Measurements from ENCODE around the gene SEC24D.
A peak's percentile ranks its signal among the peaks of the same experiment; 100 is the strongest.

SEC24D gene

DNA sequence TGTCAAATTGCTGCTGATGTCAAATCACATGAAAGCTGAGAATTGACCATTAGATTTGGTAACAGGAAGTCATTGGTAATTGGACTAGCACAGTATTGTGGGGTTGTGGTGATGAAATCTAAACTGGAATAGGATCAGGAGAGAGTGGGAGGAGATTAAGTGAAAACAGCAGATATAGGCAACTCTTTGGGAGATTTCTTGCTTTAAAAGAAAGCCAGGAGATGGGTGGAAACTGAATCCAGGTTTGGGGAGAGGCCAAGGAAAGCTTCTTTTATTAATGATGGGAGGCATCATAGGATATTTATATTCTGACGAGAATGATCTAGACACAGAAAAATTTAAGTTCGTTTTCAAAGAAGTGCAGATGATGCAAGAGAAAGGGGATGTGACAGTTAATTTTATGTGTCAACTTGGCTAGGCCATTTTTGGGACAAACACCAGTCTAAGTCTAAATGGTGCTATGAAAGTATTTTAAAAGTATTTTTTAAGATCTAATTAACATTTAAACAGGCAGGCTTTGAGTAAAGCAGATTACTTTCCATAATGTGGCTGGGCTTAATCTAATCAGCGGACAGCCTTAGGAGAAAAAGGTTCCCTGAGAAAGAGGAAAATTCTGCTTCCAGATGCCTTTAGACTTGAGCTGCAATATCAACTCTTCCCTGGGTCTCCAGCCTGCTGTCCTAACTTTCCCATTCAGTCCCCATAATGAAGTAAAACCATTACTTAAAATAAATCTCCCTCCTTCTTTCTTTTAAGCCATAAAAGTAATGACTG, 24.7 kb downstream of the SEC24D start:
- TF ChIP-seq GATA3 (IDR thresholded peaks at IDR 0.05; ENCODE audit: low read depth, low read length) (0 out of 2 replicates have a peak, but pooled peaks have one; percentile 11), GATA2 (IDR thresholded peaks at IDR 0.05; ENCODE audit: low read depth, low read length) (no peak)

DNA sequence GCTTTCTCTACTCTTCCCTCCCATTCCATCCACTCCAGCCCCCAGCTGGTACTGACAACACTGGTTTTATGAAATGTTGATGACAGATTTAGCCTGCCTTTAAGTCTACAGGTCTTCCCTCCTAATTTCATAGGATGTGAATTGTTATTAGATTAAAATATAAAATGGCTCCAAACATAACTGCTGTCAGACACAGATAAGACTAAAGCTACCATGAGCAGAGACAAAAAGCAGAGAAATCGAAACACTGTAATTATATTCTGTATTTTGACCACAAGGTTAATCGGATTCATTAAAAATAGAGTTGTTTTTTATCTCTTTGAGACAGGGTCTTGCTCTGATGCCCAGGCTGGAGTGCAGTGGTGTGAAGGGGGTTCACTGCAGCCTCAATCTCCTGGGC, 28.3 kb downstream of the SEC24D start:
- TF ChIP-seq GATA3 (IDR thresholded peaks at IDR 0.05; ENCODE audit: low read depth, low read length) = peak; percentile 59; the same call in 1 of the 2 replicates
- TF ChIP-seq GATA2 (IDR thresholded peaks at IDR 0.05; ENCODE audit: low read depth, low read length) = peak; percentile 49; the same call in 1 of the 2 replicates

DNA sequence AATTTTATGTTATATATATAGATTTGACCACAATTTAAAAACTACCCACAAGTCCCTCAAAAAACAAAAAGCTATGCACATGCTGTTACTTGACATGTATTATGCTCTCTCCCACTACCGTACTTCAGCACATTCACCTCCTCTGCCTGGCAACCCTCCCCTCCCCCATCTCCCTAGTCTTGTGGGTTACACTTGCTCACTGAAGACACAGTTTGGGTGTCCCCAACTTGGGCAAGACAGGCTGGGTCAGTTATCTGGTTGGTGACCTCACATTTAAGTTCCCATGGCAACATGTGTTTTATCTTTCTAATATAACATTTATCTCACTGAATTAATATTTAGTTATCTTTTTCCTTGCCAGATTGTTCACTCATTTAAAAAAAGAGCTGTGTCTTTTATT, 32.7 kb downstream of the SEC24D start:
- TF ChIP-seq GATA3 (IDR thresholded peaks at IDR 0.05; ENCODE audit: low read depth, low read length) = no peak

DNA sequence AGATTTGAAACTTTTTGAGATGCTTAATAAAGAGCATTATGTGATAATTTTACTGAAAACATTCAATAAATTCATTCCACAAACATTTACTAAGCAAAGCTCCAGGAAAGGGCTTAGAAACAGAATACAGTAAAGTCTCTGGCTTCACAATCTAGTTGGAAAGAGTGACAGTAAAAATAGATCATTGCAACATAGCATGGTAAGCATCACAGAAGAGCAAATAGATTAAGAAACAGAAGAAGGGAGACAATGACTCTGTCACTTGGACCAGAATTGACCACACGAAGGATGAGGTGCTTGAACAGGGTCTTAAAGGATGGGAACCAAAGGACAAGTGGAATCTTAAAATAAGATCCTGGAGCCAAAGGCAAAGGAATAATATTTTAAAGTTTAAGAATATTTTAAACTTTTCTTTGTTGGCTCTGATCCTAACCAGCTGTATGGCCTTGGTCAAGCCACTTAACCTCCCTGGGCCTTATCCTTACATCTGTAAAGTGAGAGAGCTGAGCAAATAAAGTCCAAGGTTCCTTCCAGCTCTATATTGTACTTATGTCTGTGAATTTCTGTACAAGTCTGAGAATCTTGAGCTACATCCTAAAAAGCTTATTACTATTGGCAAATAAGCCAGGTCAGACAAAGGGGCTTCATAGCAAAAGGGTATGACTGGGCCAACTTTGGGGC, 33.9 kb downstream of the SEC24D start:
- TF ChIP-seq GATA3 (IDR thresholded peaks at IDR 0.05; ENCODE audit: low read depth, low read length) = no peak
- no peak for TF ChIP-seq GATA2 (IDR thresholded peaks at IDR 0.05; ENCODE audit: low read depth, low read length)

DNA sequence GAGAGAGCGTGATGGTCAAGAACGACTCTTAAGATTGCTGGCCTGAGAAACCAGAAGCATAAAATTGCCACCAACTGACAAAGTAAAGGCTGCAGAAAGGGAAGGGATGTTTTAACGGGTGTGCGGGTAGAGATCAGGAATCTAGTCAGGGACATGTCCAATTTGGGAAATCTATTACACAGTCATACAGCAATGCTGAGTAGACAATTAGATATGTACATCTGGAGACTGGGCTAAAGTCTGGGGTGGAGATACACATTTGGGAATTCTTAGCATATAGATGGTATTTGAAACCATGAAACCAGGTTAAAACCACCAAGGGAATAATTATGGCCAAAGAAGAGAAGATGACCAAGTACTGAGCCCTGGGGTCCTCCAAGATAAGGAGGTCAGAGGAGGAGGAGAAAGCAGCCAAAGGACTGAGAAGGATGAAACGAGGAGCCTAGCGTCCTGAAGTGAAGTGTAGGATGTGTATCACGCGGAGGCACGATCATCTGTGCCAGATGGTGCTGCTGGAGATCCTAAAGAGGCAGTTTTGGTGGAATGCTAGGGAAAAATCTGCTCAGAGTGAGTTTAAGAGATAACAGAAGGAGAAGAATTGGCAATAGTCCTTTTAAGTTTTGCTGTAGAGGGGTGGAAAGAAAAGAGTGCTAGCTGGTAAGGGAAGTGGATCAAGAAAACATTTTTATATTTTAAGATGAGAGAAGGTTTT, 36.5 kb downstream of the SEC24D start:
- TF ChIP-seq GATA2 (IDR thresholded peaks at IDR 0.05; ENCODE audit: low read depth, low read length) = no peak
- no peak for TF ChIP-seq GATA3 (IDR thresholded peaks at IDR 0.05; ENCODE audit: low read depth, low read length)

DNA sequence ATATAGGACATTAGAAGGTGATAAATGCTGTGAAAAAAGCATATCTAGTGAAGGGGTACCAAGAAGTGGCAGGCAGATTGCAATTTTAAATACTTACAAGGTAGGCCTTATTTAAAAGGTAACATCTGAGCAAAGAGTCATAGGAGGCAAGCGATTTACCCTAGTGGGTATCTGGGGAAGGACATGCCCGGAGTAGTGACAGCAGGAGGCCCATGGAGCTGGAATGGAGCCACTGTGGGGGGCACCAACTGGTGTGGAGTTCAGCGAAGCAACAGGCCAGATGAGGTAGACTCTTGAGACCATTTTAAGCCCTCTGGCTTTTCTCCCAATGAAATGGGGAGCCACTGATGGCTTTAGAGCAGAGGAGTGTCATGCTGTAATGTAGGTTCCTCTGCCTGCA, 37.3 kb downstream of the SEC24D start:
- TF ChIP-seq GATA2 (IDR thresholded peaks at IDR 0.05; ENCODE audit: low read depth, low read length) (no peak), GATA3 (IDR thresholded peaks at IDR 0.05; ENCODE audit: low read depth, low read length) (no peak)

DNA sequence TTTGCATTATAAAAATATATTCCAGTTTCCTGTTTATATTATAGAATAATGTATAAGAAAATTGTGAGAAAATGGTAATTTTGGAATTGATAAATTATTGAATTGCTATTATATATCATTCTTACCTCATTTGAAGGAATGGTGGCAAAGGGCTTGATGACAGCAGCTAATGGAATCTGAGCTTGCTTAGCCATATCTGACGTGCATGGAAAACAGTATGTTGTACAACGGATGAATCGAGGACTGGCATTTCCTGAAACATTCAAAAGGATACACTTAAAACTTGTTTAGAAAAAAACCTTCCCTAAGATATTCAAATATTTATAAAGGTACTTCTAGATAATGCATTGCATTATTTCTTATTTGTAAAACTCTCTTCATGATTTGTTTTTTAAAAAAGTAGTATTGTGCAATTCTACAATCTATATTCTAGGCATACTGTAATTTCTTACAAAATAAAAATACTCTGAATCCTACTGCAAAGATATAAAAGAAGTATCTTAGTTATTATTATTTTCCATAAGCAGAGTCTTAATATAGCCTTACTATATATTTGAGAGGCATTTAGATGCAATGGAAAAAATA, 38.3 kb downstream of the SEC24D start:
- no peak for TF ChIP-seq GATA2 (IDR thresholded peaks at IDR 0.05; ENCODE audit: low read depth, low read length)
- no peak for TF ChIP-seq GATA3 (IDR thresholded peaks at IDR 0.05; ENCODE audit: low read depth, low read length)

DNA sequence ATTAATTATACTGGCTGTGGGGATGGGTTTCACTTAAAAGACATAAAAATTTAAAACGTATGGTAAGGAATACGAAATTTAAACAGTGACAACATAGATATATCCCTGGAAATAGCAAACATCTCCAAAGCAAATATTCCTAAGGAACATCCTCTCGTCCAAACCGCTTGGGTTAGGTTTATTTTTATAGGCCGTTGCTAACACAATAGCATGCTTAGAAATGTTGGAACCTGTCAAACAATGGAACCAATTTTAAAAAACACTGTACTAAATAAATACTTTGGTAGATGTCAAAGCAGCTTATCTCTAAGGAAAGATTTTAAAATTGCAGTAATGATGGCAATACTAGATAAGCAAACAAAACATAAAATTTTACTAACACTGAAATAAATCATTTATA, 45.4 kb downstream of the SEC24D start:
- TF ChIP-seq GATA3 (IDR thresholded peaks at IDR 0.05; ENCODE audit: low read depth, low read length) (no peak), GATA2 (IDR thresholded peaks at IDR 0.05; ENCODE audit: low read depth, low read length) (no peak)

DNA sequence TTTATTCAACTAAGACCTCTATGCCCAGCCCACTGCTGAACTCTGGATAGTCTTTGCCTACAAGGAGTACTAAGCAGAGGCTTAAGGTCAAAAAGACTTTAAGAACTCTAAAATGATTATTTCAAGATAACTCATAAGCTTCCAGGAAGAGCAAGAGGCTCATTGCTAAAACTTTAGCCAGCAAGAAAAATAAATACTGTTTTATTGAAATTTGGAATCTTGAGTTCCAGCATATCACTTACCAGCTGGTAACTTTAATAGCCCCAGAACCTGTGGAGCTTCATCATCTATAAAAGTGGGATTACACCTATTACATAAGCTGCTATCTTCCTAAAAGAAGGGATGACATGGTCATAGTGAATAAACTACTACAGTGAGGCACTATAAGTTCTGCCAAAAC, 47.0 kb downstream of the SEC24D start:
- no peak for TF ChIP-seq GATA3 (IDR thresholded peaks at IDR 0.05; ENCODE audit: low read depth, low read length)
- no peak for TF ChIP-seq GATA2 (IDR thresholded peaks at IDR 0.05; ENCODE audit: low read depth, low read length)

DNA sequence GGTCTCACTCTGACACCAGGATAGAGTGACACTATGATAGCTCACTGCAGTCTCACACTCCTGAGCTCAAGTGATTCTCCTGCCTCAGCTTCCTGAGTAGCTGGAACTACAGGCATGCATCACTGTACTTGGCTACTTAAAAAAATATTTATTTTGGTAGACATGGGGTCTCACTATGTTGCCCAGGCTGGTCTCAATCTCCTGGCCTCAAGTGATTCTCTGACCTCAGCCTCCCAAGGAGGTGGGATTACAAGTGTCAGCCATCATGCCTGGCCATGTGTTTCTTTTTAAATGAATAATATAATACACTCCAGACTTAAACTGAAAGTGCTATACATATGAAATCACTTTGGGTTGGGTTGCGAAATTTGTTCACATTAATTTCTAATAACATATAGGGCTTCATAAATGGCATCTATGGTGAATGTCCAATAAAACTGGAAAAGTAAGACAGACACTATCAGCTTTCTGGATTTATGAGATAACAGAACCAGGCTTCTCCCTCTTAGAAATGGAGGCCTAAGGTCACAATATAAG, 48.0 kb downstream of the SEC24D start:
- no peak for TF ChIP-seq GATA2 (IDR thresholded peaks at IDR 0.05; ENCODE audit: low read depth, low read length)
- no peak for TF ChIP-seq GATA3 (IDR thresholded peaks at IDR 0.05; ENCODE audit: low read depth, low read length)

DNA sequence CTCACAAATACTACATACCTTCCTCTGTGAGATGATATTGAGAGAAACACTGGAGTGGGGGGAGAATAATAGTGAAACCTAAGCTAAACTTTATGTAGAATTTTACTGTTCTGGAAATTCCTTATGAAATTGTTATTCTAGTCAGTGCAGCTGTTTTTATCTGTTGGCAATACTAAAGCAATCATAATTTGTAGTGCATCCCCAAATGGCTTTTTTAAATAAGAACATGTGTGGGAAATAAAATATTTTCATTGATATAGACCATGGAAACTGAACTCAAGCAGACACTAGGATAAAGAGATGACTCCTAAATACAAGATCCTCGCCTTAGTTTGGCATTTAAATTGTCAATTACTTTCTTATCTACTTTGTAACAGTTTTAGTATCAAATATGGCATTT, 51.1 kb downstream of the SEC24D start:
- TF ChIP-seq GATA3 (IDR thresholded peaks at IDR 0.05; ENCODE audit: low read depth, low read length) (no peak), GATA2 (IDR thresholded peaks at IDR 0.05; ENCODE audit: low read depth, low read length) (no peak)

DNA sequence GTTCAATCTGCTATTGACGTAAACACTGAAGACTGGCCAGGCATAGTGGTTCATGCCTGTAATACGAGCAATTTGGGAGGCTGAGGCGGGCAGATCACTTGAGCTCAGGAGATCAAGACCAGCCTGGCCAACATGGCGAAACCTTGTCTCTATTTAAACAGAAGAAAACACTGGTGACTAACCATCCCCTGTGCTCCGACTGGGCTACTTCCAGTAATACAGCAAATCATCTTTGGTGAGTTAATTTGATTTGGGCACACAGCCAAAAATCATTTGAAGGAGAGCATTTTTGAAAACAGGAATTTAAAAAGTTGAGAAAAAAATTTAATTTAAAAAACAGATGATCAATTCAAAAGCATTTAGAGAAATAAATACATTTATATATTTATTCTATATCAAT, 52.0 kb downstream of the SEC24D start:
- no peak for TF ChIP-seq GATA3 (IDR thresholded peaks at IDR 0.05; ENCODE audit: low read depth, low read length)
- no peak for TF ChIP-seq GATA2 (IDR thresholded peaks at IDR 0.05; ENCODE audit: low read depth, low read length)

DNA sequence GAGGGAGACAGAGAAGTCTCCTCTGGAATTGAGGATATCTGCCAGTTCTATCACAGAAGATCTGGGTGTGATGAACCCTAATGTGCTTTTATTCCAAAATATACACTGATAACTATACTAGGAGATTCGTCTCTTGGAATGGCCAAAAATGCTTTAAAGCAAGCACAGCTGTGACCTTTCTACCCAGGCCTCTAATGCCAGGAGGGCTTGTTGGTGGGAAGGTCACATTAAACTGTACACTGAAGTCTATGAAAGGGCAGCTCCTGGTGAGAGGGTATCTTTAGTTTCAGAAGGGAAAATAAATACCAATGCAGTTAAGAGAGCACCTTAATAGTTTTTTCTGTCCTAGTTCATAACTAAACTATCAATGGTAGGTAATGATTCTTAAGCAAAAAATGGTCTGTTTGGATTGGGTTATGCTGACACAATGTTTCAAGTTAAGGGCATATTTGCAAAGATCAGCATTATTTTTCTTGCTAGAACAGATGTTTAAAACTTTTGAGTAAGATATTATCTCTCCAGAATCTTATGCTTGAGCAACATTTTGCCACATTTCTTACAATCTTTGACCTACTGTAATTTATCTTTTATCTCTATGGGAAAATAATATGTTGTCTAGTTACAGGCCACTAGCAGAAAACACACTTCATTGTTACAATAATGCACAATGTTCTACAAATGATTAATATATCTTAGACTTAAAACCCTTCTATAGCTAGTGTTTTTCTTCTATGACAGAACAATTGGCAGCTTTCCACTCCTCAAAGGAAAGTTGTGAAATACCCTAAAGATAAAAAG, 59.6 kb downstream of the SEC24D start:
- TF ChIP-seq GATA2 (IDR thresholded peaks at IDR 0.05; ENCODE audit: low read depth, low read length) (no peak), GATA3 (IDR thresholded peaks at IDR 0.05; ENCODE audit: low read depth, low read length) (no peak)
